Nephron progenitor cell (in vitro differentiated cells): ENCODE results near the gene CTAG1A.
A peak's percentile ranks its signal among the peaks of the same experiment; 100 is the strongest.
"Not testable (repeated sequence)": the region's sequence is repeated elsewhere in the genome, so short reads cannot be mapped to it uniquely, and the experiment has no call there.

ENCODE experiments used
- DNase-seq: peaks from one replicate; pipeline ENCODE4 v3.0.0; 2021
- H3K27ac Mint-ChIP-seq: 2 replicates; pipeline ENCODE4 v1.8.0; 2021; ENCODE audit warnings: mild to moderate bottlenecking, moderate library complexity, mixed read lengths
- H3K27me3 Mint-ChIP-seq: 2 replicates; pipeline ENCODE4 v1.8.0; 2021; ENCODE audit warnings: mild to moderate bottlenecking, low read depth, mixed read lengths; ENCODE audit not compliant: poor library complexity
- H3K36me3 Mint-ChIP-seq: 2 replicates; pipeline ENCODE4 v1.8.0; 2021; ENCODE audit warnings: low read depth, mixed read lengths
- H3K4me1 Mint-ChIP-seq: 2 replicates; pipeline ENCODE4 v1.8.0; 2021; ENCODE audit warnings: mixed read lengths
- H3K4me3 Mint-ChIP-seq: 2 replicates; pipeline ENCODE4 v1.8.0; 2021; ENCODE audit warnings: mild to moderate bottlenecking, moderate library complexity, mixed read lengths
- H3K9me3 Mint-ChIP-seq: 2 replicates; pipeline ENCODE4 v1.8.0; 2021; ENCODE audit warnings: mild to moderate bottlenecking, moderate library complexity, mixed read lengths
- CTCF ChIP-seq: fragments of 200-600 bp; sonication (generic); IDR thresholded peaks from 2 replicates; pipeline ENCODE4 v1.5.0; 2021; ENCODE audit warnings: antibody characterized with exemption

CTAG1A gene

GRCh38 chrX:154584585-154585183 lies at the start of gene CTAG1A:
CTAG1A (plus strand) TSS chrX:154585133; CDS start chrX:154585207, 74 bp downstream.
- not testable (repeated sequence) for H3K9me3 Mint-ChIP-seq, H3K27ac Mint-ChIP-seq, H3K4me3 Mint-ChIP-seq, DNase-seq, H3K27me3 Mint-ChIP-seq, H3K4me1 Mint-ChIP-seq, H3K36me3 Mint-ChIP-seq

- Mint-ChIP-seq H3K36me3 (peaks cover 12% of the 10 kb centered on the region), H3K27ac (no peak overlapping the region), H3K27me3 (no peaks in the 10 kb centered on the region), H3K4me1 (no peaks in the 10 kb centered on the region), H3K9me3 (peaks cover 57% of the 10 kb centered on the region), H3K4me3 (no peak overlapping the region)
- DNase-seq, result no peak
- TF ChIP-seq CTCF, result no peak
Measured at GRCh38 chrX:154535892-154536291, 49.0 kb upstream of the CTAG1A start.

GRCh38 chrX:154539077-154539476 lies 45.9 kb upstream of the CTAG1A start:
- peaks cover 52% of the 10 kb centered on the region for H3K9me3 Mint-ChIP-seq
- no peak overlapping the region for H3K4me3 Mint-ChIP-seq
- H3K36me3 Mint-ChIP-seq, result peaks cover 12% of the 10 kb centered on the region
- peak overlapping the region; percentile 64 for H3K27ac Mint-ChIP-seq
- no peaks in the 10 kb centered on the region for H3K27me3 Mint-ChIP-seq
- no peak for DNase-seq
- H3K4me1 Mint-ChIP-seq, result no peaks in the 10 kb centered on the region
- no peak for TF ChIP-seq CTCF

- H3K27me3 Mint-ChIP-seq, H3K4me3 Mint-ChIP-seq, DNase-seq: not testable (repeated sequence)
- Mint-ChIP-seq H3K9me3 (peaks cover 56% of the 10 kb centered on the region), H3K27ac (peak overlapping the region; percentile 19), H3K36me3 (peaks cover 12% of the 10 kb centered on the region), H3K4me1 (peaks cover 10% of the 10 kb centered on the region)
Measured at GRCh38 chrX:154540365-154540764, 44.6 kb upstream of the CTAG1A start.

- Mint-ChIP-seq H3K4me1 (peaks cover 17% of the 10 kb centered on the region), H3K9me3 (peaks cover 56% of the 10 kb centered on the region), H3K4me3 (no peak overlapping the region), H3K36me3 (peaks cover 12% of the 10 kb centered on the region), H3K27ac (peak overlapping the region; percentile 78), H3K27me3 (no peaks in the 10 kb centered on the region)
- TF ChIP-seq CTCF, result no peak
- DNase-seq, result no peak
Measured at GRCh38 chrX:154540897-154541535, 43.9 kb upstream of the CTAG1A start.

- no peak for TF ChIP-seq CTCF
- H3K36me3 Mint-ChIP-seq, result peaks cover 12% of the 10 kb centered on the region
- H3K27ac Mint-ChIP-seq, result no peak overlapping the region
Measured at GRCh38 chrX:154541589-154541895, 43.4 kb upstream of the CTAG1A start.

More at GRCh38 chrX:154541589-154541895, 43.4 kb upstream of the CTAG1A start:
- Mint-ChIP-seq H3K4me1 (peaks cover 21% of the 10 kb centered on the region), H3K9me3 (peaks cover 55% of the 10 kb centered on the region), H3K27me3 (no peaks in the 10 kb centered on the region), H3K4me3 (no peak overlapping the region)
- no peak for DNase-seq
